ENCODE data around the gene CHRNB2. TPM values are rescaled to one million over a fixed set of nuclear protein-coding genes. Genes with fewer than 3 reads are reported as not detected.

The CHRNB2 gene
- total RNA-seq, 2 donors from 2014 or later = 0.07 to 0.16 TPM

- Histone ChIP-seq H3K9ac (ENCODE audit: low read depth in 2 of 2, low read length in 2 of 2) (peak within 1 kb of the TSS; percentile 96 to 99), H3K4me3 (peak within 1 kb of the TSS; percentile 78), H3K27me3 (no peaks in the 10 kb centered on the region), H3K36me3 (no peaks in the 10 kb centered on the region), H3K4me1 (peaks cover 5% of the 10 kb centered on the region), H3K9me3 (no peaks in the 10 kb centered on the region), H3K27ac (peak within 1 kb of the TSS; percentile 92)
- DNase-seq = peak; percentile 93
- intact Hi-C loops (cut with DNase I) = no loop called here
- TF ChIP-seq, protein P1, sequence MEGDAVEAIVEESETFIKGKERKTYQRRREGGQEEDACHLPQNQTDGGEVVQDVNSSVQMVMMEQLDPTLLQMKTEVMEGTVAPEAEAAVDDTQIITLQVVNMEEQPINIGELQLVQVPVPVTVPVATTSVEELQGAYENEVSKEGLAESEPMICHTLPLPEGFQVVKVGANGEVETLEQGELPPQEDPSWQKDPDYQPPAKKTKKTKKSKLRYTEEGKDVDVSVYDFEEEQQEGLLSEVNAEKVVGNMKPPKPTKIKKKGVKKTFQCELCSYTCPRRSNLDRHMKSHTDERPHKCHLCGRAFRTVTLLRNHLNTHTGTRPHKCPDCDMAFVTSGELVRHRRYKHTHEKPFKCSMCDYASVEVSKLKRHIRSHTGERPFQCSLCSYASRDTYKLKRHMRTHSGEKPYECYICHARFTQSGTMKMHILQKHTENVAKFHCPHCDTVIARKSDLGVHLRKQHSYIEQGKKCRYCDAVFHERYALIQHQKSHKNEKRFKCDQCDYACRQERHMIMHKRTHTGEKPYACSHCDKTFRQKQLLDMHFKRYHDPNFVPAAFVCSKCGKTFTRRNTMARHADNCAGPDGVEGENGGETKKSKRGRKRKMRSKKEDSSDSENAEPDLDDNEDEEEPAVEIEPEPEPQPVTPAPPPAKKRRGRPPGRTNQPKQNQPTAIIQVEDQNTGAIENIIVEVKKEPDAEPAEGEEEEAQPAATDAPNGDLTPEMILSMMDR (IDR thresholded peaks at IDR 0.05) = no peak
Observed at GRCh38 chr1:154607609-154608396, 40.2 kb downstream of the CHRNB2 start, which contains the start of gene ADAR. TSS of gene ADAR (minus strand) at chr1:154608186. CDS start at chr1:154608006, 180 bp downstream.

DNA sequence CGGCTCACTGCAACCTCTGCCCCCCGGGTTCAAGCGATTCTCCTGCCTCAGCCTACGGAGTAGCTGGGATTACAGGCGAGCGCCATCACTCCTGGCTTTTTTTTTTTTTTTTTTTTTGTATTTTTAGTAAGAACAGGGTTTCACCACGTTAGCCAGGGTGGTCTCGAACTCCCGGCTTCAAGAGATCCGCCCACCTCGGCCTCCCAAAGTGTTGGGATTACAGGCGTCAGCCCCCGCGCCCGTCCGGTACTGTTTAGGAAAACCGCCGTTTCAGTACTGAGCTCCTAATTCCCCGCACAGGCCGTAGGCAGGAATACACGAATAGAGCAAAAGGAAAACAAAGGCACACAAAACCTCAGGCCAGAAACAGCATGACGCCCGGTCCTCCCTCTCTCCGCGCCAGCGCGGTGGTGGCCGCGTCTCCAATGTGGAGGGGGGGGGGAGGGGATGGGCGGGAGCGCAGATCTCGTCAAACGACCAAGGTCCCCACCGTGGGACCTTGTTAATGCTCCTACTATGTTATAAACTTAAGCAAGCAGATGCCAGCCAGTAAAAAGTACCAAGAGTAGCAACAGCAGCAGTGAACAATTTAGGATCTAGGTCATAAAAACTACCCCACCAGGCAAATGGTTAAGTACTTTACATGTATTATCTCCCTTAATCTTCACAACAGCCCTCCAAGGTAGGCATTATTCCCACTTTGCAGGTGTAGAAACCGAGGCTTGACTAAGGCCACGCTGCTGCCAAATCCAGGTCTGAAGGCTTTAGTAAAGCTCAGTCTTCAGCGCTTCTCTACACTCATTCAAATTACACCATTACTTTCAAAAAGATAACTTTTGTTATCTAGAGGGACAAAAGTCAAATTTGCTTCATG is 41.1 kb downstream of the CHRNB2 start:
- intact Hi-C loops (cut with DNase I) = no loop called here

GRCh38 chr1:154609398-154610380 is 42.1 kb downstream of the CHRNB2 start:
- intact Hi-C loops (cut with DNase I) = no loop called here
- Histone ChIP-seq H3K27ac (peak overlapping the region; percentile 92), H3K4me1 (peaks cover 5% of the 10 kb centered on the region), H3K9ac (ENCODE audit: low read depth in 2 of 2, low read length in 2 of 2) (peak overlapping the region in 1 of 2 donors; percentile 51), H3K9me3 (no peaks in the 10 kb centered on the region), H3K36me3 (no peaks in the 10 kb centered on the region), H3K27me3 (no peaks in the 10 kb centered on the region), H3K4me3 (no peak overlapping the region)
- TF ChIP-seq, protein P1 (IDR thresholded peaks at IDR 0.05) = no peak
- peak; percentile 24 for DNase-seq

More for the DNA sequence above, 41.1 kb downstream of the CHRNB2 start:
- Histone ChIP-seq H3K9me3 (no peaks in the 10 kb centered on the region), H3K9ac (ENCODE audit: low read depth in 2 of 2, low read length in 2 of 2) (peak overlapping the region; percentile 74 to 99), H3K36me3 (no peaks in the 10 kb centered on the region), H3K27me3 (no peaks in the 10 kb centered on the region), H3K4me3 (peak overlapping the region; percentile 78), H3K4me1 (peaks cover 5% of the 10 kb centered on the region), H3K27ac (peak overlapping the region; percentile 92)
- DNase-seq = peak; percentile 52
- TF ChIP-seq, protein P1 (IDR thresholded peaks at IDR 0.05) = no peak

DNA sequence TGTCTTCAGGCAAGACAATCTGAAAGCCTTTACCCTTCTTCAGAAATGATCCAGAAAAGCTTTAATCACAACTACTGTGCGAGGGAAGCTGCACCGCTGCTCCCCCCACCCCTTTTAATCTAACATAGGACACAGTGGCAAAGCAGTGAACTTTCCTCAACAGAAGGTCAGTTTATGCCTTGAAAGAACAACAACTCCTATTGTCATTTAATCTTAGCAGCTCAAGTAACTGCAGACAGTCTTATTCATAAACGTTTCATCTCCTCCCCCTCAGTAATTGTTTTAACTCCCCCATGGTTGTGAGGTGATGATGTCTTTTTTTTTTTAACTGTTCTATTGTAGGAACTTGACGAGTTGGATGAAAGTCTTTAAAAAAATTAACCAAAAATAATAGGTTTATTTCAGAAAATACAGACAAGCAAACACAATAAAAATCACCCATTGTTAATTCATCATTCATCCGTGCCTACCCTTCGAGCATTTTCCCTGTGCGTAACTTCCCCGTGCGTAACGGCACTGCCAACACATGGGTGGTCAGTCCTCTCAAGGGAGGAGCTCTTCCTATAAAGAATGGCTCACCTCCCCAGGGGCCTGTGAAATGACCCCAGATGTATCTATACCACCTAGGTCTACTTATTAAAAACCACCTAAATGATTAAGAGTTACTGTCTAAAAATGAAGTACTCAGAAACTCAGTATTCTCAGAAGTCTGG is 43.7 kb downstream of the CHRNB2 start:
- TF ChIP-seq, protein P1 (IDR thresholded peaks at IDR 0.05) = no peak
- Histone ChIP-seq H3K4me3 (no peak overlapping the region), H3K27ac (no peak overlapping the region), H3K36me3 (no peaks in the 10 kb centered on the region), H3K9ac (ENCODE audit: low read depth in 2 of 2, low read length in 2 of 2) (no peak overlapping the region), H3K27me3 (no peaks in the 10 kb centered on the region), H3K9me3 (no peaks in the 10 kb centered on the region), H3K4me1 (peaks cover 5% of the 10 kb centered on the region)
- no peak for DNase-seq
- intact Hi-C loops (cut with DNase I) = no loop called here
